NCI-H1105 treated with DMSO at 0.1 percent for 48 hours (cell line): ENCODE results near the gene TMEM86B.
"Not testable (repeated sequence)": the region's sequence is repeated elsewhere in the genome, so short reads cannot be mapped to it uniquely, and the experiment has no call there.

Experiments used
- DNase-seq: peaks from one replicate; lab custom pipeline; 2025; lab: John Stamatoyannopoulos, UW

Gene TMEM86B

DNA sequence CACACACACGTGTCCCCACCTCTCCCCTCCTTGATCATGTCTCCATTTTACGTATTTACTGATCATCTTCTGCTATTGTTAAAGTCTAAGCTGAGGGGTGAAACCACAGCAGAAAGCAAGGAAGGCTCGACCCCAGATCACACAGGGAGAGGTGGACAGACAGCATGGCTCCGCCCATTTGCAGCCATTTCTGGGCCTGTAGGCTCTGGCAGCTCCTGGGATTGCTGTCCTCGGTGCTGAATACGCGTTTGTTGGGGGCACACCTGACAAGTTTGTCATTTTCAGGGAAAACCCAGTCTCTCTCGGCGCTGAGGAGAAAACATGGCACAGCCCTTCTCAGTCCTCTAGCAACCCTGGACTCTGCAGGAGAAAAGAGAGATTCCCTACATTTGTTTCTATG is 8.0 kb downstream of the TMEM86B start:
- DNase-seq = no peak

- peak; percentile 96 for DNase-seq
Observed at GRCh38 chr19:55216461-55217198, 11.9 kb downstream of the TMEM86B start.

- DNase-seq = no peak
Observed at GRCh38 chr19:55213547-55213946, 15.0 kb downstream of the TMEM86B start.

DNA sequence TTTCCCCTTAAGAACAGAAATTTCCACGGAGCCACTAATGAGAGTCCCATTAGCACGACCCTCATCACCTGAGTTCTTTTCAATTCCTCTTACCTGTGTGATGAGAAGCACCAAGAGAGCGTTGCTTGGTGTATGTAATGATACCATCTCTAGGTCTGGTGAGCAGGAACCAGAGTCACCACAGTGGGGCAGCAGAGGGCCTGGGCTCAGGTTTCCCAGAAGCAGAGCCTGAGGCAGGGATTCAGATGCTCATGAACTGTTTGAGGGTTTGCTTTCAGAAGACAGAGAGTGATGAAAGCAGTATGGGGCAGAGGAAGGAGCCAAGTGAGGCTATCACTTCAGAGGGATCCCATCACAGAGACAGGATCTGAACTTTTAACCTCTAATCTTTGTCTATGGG is 16.1 kb downstream of the TMEM86B start:
- no peak for DNase-seq

DNA sequence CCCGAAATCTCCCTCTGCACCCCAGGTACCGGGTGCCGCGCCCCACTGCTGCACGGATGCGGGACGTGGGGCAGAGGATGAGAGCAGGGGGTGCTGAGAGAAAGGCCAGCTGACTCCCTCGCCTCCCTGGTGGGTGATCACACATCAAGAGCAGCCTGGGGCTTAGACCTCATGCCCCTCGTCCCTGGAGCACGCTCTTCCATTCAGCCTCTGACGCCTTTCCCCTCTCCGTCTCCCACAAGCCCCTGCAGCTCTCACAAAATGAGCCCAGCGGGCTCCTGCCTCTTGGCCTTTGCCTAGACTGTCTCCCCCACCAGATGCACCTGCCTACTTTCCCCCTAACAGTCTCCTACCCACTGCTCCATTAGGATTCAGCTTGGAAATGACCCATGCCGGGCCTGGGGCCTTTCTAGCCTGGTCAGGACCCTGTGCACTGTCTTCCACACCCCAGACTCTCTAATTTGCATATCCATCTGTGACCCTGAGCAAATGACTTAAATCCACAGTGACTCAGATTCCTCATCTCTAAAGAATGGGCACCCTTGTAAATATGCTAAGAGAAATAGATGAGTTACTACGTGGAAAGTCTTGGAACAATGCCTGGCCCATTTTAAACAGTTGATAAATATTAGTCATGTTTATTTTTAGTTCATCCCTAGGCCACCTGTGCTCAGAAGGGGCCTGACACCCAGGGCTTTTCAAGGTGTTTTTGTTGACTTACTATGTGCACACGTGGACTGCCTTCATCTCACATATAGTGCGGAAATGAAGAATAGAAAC is 18.7 kb downstream of the TMEM86B start:
- no peak for DNase-seq

DNA sequence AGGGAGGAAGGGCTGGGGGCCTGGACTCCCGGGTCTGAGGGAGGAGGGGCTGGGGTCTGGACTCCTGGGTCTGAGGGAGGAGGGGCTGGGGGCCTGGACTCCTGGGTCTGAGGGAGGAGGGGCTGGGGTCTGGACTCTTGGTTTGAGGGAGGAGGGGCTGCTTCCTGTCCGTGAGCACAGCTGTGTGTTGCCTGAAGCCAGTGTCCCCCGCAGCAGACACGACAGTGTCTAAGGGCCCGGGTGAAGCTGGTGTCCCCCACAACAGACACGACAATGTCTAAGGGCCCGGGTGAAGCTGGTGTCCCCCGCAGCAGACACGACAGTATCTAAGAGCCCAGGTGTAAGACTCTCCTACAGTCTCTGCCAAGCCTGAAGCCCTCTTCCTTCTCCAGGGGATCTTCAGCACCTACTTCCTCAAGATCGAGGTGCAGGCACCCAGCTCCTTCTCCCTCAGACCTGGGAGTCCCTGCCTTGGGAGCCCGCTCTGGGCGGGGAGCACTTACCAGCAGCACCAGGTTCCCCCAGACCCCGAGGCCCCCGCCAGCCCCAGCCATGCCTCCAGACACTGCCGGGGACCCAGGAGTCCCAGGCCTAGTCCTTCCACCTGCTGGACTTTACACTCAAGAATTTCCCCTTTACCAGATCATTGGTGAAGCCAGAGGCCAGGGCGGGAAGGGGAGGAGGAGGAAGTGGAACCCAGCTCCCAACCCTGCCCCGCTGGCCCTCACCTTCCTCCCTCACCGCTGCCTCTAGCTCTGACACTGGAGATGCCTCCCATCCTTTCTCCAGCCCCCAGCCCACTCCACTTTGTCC is 19.5 kb downstream of the TMEM86B start, which contains the start of gene PTPRH:
PTPRH (minus strand) TSS at position 622 of the 813 bp plus-strand sequence; CDS start at position 554, 68 bp downstream.
- no peak for DNase-seq

DNA sequence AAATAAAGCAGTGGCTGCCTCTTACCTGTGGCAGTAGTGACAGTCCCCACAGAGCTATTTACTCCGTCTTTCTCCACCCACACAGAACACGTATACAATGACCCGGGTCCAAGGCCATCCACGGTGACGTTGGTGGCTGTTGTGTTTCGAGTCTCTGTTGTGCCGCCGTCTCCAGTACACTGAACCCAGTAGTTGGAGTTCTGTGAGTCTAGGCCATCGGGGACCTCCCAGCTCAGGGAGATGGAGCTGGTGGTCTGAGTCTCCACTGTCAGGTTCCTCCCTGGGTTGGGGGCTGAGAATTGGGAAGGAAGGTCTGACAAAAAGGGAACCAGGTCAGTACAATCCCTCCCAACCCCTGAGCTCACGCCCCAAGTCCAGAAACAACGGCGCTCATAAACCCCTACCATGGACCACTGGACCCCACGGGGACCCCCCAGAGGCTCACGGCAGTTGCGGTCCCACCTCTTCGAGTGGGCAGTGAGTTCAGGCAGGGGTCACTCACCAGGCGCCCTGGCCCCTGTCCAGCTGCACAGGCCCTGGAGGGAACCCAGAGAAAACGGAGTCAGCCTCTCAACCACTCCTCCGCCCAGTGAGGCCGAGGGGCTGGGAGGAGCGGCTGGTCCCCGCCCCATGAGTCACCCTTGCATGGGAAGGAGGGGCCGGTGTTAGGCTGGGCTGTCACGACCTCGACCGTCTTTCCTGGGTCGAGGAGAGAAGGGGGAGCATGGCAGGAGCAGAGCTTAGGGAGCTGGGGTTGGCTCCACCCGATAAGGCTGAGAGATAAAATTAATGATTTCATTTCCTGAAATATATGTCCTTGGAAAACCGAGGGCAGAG is 21.7 kb downstream of the TMEM86B start:
- no peak for DNase-seq

GRCh38 chr19:55202199-55202598 is 26.4 kb downstream of the TMEM86B start:
- DNase-seq = not testable (repeated sequence)

GRCh38 chr19:55199620-55200204 is 28.9 kb downstream of the TMEM86B start:
- DNase-seq = no peak

- DNase-seq = no peak
Observed at GRCh38 chr19:55198651-55199050, 29.9 kb downstream of the TMEM86B start.

- DNase-seq = no peak
Observed at GRCh38 chr19:55197528-55197927, 31.0 kb downstream of the TMEM86B start.

- DNase-seq = no peak
Observed at GRCh38 chr19:55196803-55197202, 31.8 kb downstream of the TMEM86B start.

DNA sequence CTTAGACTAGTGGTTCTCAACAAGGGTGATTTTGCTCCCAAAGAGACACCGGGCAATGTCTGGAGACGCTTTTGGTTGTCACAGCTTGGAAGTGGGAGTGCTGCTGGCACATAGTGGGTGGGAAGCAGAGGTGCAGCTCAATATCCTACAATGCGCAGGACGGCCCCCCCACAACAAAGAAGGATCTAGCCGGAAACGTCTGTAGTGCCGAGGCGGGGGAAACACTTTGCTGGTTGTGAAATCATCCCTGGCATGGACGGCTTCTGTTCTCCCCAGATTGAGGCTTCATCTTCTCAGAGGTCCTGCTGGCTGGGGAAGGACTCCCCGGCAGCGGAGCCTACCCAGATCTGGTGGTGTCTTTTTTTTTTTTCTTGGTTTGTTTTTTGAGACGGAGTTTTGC is 35.1 kb downstream of the TMEM86B start:
- DNase-seq = no peak

GRCh38 chr19:55189403-55189835 is 39.1 kb downstream of the TMEM86B start:
- DNase-seq = no peak

DNA sequence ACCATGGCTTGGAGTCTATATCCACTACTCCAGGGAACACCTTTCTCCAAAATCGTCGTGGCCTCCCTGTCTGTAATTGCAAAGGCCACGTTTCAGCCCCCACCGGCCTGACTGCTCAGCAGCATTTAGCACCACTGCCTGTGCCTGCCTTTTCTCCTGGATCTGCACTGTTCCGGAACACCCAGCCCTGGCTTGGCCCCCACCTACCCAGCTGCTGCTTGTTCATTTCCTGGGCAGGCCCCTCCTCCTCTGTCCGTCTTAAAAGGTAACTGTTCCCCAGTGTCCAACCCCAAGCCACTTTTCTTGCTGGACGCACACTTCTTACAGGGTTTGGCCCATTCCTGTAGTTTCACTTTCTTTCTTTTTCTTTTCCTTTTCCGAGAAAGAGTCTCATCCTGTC is 39.9 kb downstream of the TMEM86B start:
- DNase-seq = no peak

GRCh38 chr19:55186080-55186479 is 42.5 kb downstream of the TMEM86B start:
- DNase-seq = no peak

DNA sequence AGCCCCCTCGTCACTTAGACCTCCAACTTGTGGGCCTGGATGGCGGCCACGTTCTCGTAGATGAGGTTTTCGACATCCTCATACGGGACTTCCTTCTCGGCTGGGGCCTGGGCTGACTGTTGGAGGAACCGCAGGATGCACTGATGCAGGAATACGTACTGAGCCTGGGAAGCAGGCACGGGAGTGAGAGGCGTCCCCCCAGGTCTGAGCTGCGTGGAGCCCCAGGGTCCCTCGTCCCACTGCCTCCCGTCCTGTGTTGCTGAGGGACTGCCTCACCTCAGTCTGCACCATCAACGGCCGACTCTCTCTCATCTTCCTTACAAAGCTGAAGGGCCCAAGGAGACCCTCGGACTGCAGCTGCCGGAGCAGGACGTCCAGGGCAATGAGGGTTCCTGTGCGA is 46.8 kb downstream of the TMEM86B start:
- DNase-seq = no peak

DNA sequence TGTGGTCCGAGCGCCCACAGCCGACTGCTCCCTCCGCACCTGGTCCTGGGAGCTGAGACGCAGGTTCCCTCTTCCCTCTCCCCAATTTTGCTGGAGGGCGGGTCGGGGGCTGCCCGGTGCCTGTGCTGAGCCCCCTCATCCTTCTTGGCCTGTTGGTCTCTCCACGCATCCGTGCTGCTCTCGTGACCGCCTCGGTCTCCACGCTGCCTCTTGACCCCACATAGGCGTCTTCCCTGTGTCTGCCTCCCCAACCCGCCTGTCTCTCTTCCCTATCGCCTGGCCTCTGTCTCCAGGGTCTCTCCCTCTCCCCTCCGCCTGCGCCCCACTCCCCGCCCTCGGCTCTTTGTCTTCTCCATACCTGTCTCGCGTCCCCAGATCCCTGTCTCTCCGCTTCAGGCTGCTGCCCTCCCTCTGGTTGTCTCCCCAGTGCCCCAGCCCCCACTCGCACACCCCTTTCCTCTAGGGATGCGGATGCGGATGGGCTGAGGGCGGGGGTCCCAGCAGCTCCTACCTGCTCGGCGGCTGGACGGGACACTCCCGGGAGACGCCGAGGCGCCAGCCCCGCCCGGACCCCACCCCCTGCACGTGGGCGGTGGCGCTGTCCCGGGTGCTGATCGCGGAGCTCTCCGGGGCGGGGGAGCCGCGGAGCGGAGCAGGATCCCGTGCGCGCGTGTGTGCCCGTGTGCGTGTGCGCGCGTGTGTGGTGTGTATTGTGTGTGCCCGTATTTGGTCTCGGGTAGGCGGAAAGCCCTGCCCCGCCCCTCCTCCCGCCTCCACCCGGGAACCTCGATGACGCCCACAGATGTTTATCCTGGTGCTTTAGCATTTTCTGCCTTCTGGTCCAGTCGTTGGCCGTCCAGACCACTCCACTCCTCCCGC is 48.7 kb downstream of the TMEM86B start, which contains the start of gene SYT5:
SYT5 (minus strand) TSS at position 684 of the 879 bp plus-strand sequence. CDS start 1,248 bp downstream, outside the sequence.
- DNase-seq = peak; percentile 23

DNA sequence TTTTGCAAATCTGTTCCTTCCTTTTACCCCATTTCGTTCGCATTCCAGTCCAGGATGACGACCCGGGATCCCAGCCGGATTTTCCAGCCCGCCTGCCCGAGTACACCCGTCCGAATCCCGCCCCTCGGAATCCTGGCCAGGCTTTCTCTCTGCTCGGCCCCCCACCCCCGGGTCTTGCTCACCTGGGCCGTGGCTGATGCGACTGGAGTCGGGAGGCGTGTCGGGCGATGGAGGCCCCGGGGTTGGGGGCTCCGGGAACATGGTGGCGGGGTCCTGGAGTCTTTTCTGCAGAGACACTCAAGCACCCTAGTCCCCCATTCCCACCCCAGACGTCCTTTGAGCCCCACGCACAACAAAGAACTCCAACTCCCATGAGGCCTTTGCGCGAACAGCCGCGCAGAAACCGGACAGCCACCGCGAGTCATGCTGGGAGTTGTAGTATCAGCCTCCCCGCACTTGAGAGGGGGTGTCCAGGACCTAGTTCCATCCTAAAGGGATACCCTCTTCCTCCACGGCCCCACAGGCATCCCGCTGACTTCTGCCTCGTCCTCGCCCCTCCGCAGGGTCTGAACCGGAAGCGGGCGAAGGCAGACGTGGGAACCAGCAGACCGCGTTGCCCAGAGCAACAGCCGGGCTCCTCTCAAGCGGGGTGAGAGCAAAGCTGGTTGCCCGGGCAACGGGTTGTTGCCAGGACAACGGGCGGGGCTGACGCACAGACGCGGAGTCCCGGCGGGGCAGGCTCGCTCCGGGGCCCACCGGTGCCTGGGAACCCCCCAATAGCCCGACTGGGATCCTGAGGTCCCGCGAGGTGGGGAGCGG is 49.6 kb downstream of the TMEM86B start:
- peak; percentile 94 for DNase-seq
